Stimulated activated effector memory CD8-positive, alpha-beta T cell treated with anti-CD3 and anti-CD28 coated beads, Interleukin-12 subunit alpha, Interleukin-12 subunit beta, amount 100 ng/mL, for 72 hours (primary cell): Measurements from ENCODE around the gene ABCC6.
"Not testable (repeated sequence)": the region's sequence is repeated elsewhere in the genome, so short reads cannot be mapped to it uniquely, and the experiment has no call there.

ENCODE experiments used
- ATAC-seq: fragments of 150-1000 bp; cut with Tn5 transposase; 2 replicates; pipeline ENCODE4 v1.10.0; 2021
- DNase-seq, 2 donors: peaks; one replicate each; pipeline ENCODE4 v3.0.0; 2021 to 2022; ENCODE audit warnings: low spot score in 2 of 2
- H3K27ac Mint-ChIP-seq: one replicate; pipeline ENCODE4 v1.8.0; 2022; ENCODE audit warnings: mild to moderate bottlenecking, mixed read lengths
- H3K36me3 Mint-ChIP-seq: one replicate; pipeline ENCODE4 v1.8.0; 2022; ENCODE audit warnings: mild to moderate bottlenecking, mixed read lengths
- H3K4me1 Mint-ChIP-seq: one replicate; pipeline ENCODE4 v1.8.0; 2022; ENCODE audit warnings: mixed read lengths
- H3K4me3 Mint-ChIP-seq: one replicate; pipeline ENCODE4 v1.8.0; 2022; ENCODE audit warnings: mild to moderate bottlenecking, mixed read lengths
- H3K9me3 Mint-ChIP-seq: one replicate; pipeline ENCODE4 v1.8.0; 2022; ENCODE audit warnings: mixed read lengths

The ABCC6 gene

DNA sequence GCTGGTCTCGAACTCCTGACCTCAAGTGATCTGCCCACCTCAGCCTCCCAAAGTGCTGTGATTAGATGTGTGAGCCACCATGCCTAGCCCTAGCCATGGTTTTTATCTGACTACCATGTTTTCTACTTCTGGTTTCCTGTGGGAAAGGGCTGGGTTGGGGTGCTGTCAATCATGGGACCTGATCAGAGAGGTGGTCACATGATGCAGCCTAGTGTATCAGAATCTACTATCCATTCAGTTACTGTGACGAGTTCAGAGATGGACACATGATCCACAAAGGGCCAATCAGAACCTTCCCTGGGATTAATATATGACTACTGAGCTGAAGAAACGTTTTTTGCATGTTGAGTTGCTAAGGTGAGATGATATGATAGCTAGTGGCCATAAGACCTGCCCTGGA, 59.1 kb downstream of the ABCC6 start:
- ATAC-seq = no peak

DNA sequence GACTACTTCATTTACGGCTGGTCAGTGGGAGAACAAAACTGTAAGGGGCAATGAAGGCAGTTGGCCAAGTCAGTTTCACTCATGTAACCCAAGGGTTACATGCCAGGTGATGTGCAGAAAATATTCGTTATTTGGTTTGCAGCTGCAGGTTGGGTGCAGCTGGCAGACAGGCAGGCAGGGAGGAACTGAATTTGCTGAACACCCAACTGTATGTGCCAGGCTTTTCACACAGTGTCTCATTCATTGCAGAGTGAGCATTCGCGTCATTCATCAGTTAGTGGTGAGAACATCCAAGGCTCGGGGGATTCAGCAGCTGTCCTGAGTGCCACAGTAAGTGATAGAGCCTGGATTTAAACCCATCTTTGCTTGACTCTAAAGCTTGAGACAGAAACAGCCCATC, 59.7 kb downstream of the ABCC6 start:
- H3K9me3 Mint-ChIP-seq = peaks cover 3% of the 10 kb centered on the region
- no peaks in the 10 kb centered on the region for H3K36me3 Mint-ChIP-seq
- no peak overlapping the region for H3K4me3 Mint-ChIP-seq
- H3K27ac Mint-ChIP-seq = no peak overlapping the region
- H3K4me1 Mint-ChIP-seq = no peaks in the 10 kb centered on the region
- no peak for DNase-seq
- ATAC-seq = no peak

More for the DNA sequence above, 59.1 kb downstream of the ABCC6 start:
- H3K9me3 Mint-ChIP-seq = peaks cover 2% of the 10 kb centered on the region
- H3K36me3 Mint-ChIP-seq = no peaks in the 10 kb centered on the region
- H3K4me3 Mint-ChIP-seq = no peak overlapping the region
- no peak overlapping the region for H3K27ac Mint-ChIP-seq
- no peaks in the 10 kb centered on the region for H3K4me1 Mint-ChIP-seq
- no peak for DNase-seq

DNA sequence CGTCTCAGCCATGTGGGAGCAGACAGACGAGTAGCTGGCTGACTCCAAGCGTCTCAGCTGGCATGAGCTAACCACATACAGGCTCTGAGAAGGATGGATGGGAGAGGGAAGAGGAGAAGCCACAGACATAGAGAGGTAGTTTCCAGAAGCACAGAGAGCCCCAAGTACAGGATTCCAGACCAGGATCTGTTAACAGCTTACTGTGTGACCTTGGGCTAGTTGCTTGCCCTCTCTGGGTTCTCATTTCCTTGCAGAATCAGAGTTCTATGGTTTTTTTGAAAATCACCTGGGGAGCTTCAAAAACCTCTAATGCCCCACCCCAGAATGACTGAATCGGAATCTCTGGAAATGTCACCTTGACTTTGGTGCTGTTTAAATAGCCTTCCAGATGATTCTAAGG, 60.2 kb downstream of the ABCC6 start:
- no peak overlapping the region for H3K27ac Mint-ChIP-seq
- H3K4me1 Mint-ChIP-seq = no peaks in the 10 kb centered on the region
- ATAC-seq (no peak), DNase-seq (no peak)
- peaks cover 7% of the 10 kb centered on the region for H3K9me3 Mint-ChIP-seq
- H3K4me3 Mint-ChIP-seq = no peak overlapping the region
- no peaks in the 10 kb centered on the region for H3K36me3 Mint-ChIP-seq

DNA sequence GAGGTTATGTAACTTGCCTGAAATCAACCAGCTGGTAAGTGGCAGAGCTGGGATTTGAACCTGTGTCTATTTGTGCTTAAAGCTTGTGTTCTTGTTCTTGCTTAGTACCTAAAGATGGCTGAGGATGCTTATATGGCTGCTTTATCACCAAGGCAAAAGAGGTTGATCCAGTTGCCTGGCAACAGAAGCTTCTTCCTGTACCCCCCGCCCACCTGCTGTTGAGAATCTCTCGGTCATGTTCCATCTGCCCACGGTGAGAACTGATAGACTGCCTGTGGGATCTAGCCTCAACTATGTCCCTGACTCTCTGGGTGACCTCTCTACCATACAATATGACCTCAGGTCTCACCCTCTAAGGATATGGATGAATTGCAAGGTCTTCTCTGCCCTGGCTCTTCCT, 60.7 kb downstream of the ABCC6 start:
- H3K27ac Mint-ChIP-seq = no peak overlapping the region
- DNase-seq = no peak
- ATAC-seq = peak; percentile 39
- H3K36me3 Mint-ChIP-seq = no peaks in the 10 kb centered on the region
- H3K4me3 Mint-ChIP-seq = no peak overlapping the region
- peaks cover 7% of the 10 kb centered on the region for H3K9me3 Mint-ChIP-seq
- no peaks in the 10 kb centered on the region for H3K4me1 Mint-ChIP-seq

DNA sequence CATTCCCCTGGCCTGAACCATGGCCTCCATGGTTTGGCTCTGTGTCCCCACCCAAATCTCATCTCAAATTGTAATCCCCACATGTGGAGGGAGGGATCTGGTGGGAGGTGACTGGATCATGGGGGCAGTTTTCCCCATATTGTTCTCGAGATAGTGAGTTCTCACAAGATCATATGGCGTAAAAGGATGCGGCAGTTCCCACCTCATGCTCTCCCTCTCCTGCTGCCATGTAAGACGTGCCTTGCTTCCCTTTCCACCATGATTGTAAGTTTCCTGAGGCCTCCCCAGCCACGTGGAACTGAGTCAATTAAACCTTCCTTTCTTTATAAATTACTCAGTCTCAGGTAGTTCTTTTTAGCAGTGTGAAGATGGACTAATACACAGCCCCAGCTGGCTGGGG, 61.5 kb downstream of the ABCC6 start:
- ATAC-seq, H3K9me3 Mint-ChIP-seq, H3K4me3 Mint-ChIP-seq, H3K27ac Mint-ChIP-seq, H3K36me3 Mint-ChIP-seq, DNase-seq, H3K4me1 Mint-ChIP-seq: not testable (repeated sequence)

DNA sequence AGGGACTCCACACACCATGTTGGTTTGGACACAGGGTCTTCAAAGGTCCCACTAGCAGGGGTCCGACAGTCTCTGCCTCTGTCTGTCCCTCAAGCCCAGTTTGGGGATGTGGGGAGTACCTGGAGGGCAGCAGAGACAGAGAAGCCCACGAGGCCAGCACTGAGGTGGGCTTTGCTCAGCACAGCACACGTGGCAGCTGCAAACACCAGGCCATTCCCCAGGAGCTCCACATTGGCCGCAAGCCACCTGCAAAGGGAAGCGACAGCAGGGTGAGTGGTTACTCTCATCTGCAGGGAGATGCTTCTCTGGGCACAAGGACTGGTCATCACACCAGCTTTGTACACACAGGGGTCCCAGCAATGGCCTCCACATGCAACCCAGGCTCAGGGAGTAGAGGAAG, 62.0 kb downstream of the ABCC6 start:
- peaks cover 7% of the 10 kb centered on the region for H3K9me3 Mint-ChIP-seq
- H3K36me3 Mint-ChIP-seq = no peaks in the 10 kb centered on the region
- H3K4me3 Mint-ChIP-seq = no peak overlapping the region
- no peak overlapping the region for H3K27ac Mint-ChIP-seq
- ATAC-seq = no peak
- no peaks in the 10 kb centered on the region for H3K4me1 Mint-ChIP-seq
- no peak for DNase-seq

DNA sequence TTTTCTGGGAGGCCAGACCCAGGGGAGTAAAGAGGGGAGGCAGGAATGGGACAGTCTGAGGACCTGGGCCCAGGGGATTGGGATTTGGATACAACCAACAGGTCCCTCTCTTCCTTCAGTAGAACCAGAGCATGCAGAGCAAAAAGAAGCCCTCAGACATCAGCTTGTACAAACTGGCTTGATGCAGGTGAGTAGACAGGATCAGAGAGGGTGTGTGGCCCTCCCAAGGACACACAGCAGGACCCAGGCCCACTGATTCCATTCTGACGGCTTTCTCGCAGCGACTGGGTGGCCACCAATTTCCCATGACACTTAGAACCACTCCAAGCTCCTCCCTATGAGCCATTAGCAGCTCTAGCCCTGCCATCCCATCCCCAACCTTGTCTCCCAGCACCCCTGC, 63.6 kb downstream of the ABCC6 start:
- Mint-ChIP-seq H3K9me3 (peaks cover 7% of the 10 kb centered on the region), H3K4me3 (no peak overlapping the region), H3K4me1 (no peaks in the 10 kb centered on the region), H3K27ac (no peak overlapping the region), H3K36me3 (peaks cover 8% of the 10 kb centered on the region)
- no peak for DNase-seq
- no peak for ATAC-seq

DNA sequence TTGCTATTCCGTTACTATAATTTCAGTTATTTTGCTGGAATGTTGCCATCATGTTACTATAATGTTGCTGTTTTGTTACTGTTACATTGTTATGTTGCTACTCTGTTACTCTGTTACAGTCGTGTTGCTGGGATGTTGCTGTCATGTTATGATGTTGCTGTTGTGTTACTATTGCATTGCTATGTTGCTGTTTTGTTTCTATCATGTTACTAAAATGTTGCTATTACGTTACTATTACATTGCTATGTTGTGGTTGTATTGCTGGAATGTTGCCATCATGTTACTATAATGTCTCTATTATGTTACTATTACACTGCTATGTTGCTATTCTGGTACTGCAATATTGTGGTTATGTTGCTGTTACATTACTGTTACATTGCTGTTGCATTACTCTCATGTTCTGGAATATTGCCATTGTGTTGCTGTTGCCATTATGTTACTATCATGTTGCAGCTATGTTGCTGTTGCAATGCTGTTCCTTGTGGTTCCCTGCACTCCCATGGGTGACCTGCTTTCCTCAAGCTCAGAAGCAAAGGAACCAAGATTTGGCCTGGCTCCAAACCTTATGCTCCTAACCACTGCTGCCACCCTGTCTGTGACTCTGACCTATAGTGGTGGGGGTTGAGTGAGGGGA, 64.4 kb downstream of the ABCC6 start:
- H3K4me3 Mint-ChIP-seq = no peak overlapping the region
- no peak for ATAC-seq
- peaks cover 9% of the 10 kb centered on the region for H3K36me3 Mint-ChIP-seq
- H3K4me1 Mint-ChIP-seq = no peaks in the 10 kb centered on the region
- no peak for DNase-seq
- H3K27ac Mint-ChIP-seq = no peak overlapping the region
- peaks cover 7% of the 10 kb centered on the region for H3K9me3 Mint-ChIP-seq

DNA sequence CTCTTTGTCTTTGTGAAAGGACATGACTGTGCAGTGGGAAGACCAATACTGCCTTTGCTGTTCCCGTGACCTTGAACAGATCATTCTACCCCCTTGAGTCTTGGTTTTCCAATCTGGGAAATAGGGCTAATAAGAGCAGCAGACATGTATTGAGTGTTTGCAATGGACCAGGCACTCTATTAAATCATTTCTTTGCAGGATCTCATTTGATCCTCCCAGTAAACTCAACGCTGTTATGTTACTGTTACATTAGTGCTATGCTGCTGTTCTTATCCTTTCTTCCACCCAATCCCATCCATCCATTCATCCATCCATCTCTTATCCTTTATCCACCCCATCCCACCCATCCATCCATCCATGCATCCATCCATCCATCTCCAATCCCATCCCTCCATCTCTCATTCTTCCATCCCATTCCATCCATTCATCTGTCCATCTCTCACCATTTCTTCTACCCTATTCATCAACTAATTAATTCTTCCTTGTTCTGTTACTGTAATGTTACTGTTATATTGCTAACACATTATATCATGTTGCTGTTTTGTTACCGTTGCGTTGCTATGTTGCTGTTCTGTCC, 65.1 kb downstream of the ABCC6 start:
- no peaks in the 10 kb centered on the region for H3K4me1 Mint-ChIP-seq
- DNase-seq (no peak), ATAC-seq (no peak)
- H3K4me3 Mint-ChIP-seq = no peak overlapping the region
- H3K9me3 Mint-ChIP-seq = peaks cover 7% of the 10 kb centered on the region
- no peak overlapping the region for H3K27ac Mint-ChIP-seq
- peaks cover 9% of the 10 kb centered on the region for H3K36me3 Mint-ChIP-seq

DNA sequence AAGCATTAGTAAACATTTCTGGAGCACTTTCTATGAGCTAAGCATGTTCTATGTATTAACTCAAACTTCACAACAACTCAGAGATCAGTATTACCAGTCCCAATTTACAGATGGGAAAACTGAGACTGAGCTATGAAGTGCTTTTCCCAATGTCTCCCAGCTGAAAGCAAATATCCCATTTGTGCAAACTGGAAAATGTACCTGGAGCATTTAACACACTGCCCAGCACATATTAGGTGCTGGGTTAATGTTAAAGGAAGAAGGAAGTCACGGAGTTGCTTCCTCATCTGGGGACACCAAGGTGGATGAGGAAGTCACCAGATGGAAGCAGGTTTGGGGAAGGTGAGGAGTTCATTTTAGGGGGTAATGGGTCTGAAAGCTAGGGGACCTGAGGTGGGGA, 66.1 kb downstream of the ABCC6 start:
- H3K4me1 Mint-ChIP-seq = no peaks in the 10 kb centered on the region
- ATAC-seq (no peak), DNase-seq (no peak)

DNA sequence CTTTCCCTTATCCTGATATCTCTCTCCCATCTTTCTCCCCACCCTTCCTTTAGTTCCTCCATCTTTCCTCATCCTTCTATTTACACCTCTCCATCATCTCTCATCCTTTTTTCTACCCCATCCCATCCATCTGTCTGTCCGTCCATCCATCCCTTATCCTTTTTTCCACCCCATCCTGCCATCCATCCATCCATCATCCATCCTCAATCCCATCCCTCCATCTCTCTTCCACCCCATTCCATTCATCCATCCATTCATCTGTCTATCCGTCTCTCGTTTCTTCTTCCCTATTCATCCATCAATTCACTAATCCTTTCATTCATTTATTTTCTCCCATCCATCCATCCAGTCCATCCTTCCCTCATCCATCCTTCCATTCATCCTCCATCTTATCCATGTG, 68.1 kb downstream of the ABCC6 start:
- Mint-ChIP-seq H3K4me1 (no peaks in the 10 kb centered on the region), H3K27ac (no peak overlapping the region), H3K36me3 (peaks cover 13% of the 10 kb centered on the region), H3K4me3 (no peak overlapping the region), H3K9me3 (peaks cover 5% of the 10 kb centered on the region)
- ATAC-seq (no peak), DNase-seq (no peak)

More for the DNA sequence above, 66.1 kb downstream of the ABCC6 start:
- Mint-ChIP-seq H3K4me3 (no peak overlapping the region), H3K36me3 (peaks cover 9% of the 10 kb centered on the region), H3K9me3 (peaks cover 7% of the 10 kb centered on the region), H3K27ac (no peak overlapping the region)

DNA sequence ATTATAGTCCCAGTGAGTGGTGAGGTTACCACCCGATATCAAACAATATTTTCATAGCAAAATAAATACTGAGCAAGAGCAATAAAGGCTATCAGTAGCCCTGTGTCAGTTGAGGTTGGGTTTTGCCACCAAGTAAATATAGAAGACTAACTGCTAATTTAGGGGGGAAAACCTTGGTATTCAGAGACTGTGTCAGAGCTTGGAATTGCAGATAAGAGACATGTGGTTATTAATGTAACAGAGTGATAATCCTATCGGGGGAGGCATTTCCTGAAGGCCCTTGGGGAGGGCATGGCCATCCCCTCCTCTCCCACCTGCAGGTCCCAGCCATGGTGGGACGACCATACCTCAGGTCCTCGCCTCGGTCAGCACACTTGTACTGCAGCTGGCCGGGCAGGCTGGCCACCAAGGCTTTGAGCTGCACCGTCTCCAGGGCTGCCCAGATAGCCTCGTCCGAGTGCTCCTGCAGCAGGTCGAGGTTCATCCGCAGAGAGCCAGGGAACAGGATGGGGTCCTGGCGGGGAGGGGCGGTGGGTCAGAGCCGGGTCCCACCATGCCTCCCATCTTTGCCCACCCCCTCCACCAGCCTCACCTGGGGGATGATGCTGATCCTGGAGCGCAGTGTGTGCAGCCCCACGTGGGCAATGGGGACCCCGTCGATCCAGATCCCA, 68.9 kb downstream of the ABCC6 start:
- Mint-ChIP-seq H3K4me3 (no peak overlapping the region), H3K4me1 (no peaks in the 10 kb centered on the region), H3K9me3 (peaks cover 5% of the 10 kb centered on the region), H3K36me3 (peaks cover 18% of the 10 kb centered on the region), H3K27ac (no peak overlapping the region)
- ATAC-seq (no peak), DNase-seq (no peak)

DNA sequence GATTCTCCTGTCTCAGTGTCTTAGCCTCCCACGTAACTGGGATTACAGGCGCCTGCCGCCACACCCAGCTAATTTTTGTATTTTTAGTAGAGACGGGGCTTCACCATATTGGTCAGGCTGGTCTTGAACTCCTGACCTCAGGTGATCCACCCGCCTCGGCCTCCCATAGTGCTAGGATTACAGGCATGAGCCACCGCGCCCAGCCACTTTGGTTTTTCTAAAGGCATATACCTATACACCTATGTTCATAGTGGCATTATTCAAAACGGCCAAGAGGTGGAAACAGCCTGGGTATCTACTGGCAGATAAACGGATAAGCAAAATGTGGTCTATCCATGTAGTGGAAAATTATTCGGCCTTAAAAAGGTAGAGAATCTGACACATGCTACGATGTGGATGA, 70.3 kb downstream of the ABCC6 start:
- not testable (repeated sequence) for ATAC-seq, H3K4me3 Mint-ChIP-seq, H3K4me1 Mint-ChIP-seq, H3K27ac Mint-ChIP-seq, DNase-seq, H3K9me3 Mint-ChIP-seq
- peaks cover 27% of the 10 kb centered on the region for H3K36me3 Mint-ChIP-seq

DNA sequence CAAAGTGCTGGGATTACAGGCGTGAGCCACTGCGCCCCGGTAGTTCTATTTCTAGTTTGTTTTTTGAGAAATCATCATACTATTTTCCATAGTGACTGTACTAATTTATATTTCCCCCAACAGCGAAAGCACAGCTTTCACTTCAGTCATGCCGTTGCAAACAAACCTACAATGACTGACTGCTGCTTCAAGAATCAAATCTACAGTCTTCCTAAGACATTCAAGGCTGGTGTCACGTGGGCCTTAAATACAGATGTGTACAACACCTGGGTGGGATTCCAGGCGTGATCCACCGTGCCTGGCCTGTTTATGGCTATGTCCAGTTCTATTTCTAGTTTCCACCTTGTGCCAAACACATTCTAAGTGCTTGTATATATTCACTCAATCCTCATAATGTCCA, 72.0 kb downstream of the ABCC6 start:
- H3K4me1 Mint-ChIP-seq = no peaks in the 10 kb centered on the region
- H3K9me3 Mint-ChIP-seq = no peaks in the 10 kb centered on the region
- no peak overlapping the region for H3K27ac Mint-ChIP-seq
- peaks cover 27% of the 10 kb centered on the region for H3K36me3 Mint-ChIP-seq
- ATAC-seq (no peak), DNase-seq (no peak)
- H3K4me3 Mint-ChIP-seq = no peak overlapping the region

DNA sequence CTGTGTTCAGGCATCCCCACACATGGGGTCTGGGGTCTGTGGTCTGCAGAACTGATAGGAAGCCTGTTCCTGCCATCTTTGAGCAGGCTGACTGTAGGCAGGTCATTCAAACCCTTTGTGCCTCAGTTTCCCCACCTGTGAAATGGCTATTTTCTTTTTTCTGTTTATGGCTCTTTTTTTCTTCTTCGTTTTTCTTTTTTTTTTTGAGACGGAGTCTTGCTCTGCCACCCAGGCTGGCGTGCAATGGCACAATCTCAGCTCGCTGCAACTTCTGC, 72.5 kb downstream of the ABCC6 start:
- Mint-ChIP-seq H3K36me3 (peaks cover 30% of the 10 kb centered on the region), H3K4me3 (no peak overlapping the region), H3K4me1 (no peaks in the 10 kb centered on the region), H3K9me3 (no peaks in the 10 kb centered on the region), H3K27ac (no peak overlapping the region)
- ATAC-seq (no peak), DNase-seq (no peak)

DNA sequence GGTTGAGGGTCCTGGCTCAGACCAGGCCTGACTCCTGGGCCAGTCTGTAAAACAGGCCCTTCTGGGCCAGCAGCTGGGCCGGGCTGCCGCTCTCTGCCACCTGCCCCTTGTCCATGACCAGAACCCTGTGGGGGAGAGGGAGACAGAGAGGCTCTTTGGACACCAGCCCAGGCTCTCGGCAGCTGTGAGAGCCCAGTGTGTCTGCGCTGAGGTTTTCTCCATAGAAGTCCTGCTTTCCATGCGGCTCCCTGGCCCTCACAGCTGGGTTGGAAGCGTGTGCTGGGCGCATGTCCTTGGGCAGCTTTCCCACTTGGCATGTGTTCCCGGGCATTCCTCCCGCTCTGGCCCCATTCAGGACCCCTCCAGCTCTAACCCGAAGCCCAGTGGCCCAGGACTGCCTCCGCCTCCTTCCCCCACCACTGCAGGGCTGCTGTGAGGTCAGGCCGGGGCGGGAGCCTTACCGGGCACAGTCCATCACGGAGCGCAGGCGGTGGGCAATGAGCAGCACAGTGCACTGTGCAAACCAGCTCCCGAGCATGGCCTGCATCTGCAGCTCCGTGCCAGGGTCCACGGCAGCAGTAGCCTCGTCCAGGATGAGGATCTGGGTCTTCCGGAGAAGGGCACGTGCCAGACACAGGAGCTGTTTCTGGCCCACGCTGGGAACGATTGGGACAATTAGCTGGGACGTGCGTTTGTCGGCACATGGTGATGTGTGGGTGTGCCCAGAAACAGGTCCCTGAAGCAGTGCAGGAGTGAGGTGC, 73.0 kb downstream of the ABCC6 start:
- Mint-ChIP-seq H3K36me3 (peaks cover 34% of the 10 kb centered on the region), H3K4me1 (no peaks in the 10 kb centered on the region), H3K4me3 (no peak overlapping the region), H3K9me3 (no peaks in the 10 kb centered on the region), H3K27ac (no peak overlapping the region)
- DNase-seq (no peak), ATAC-seq (peak; percentile 31)
